GM19025 (cell line): ENCODE data around the gene DISP2.
A peak's percentile ranks its signal among the peaks of the same experiment; 100 is the strongest.

Experiments
- ATAC-seq: cut with Tn5 transposase; IDR thresholded peaks from one replicate; pipeline ENCODE4 v1.9.1; 2021; ENCODE audit warnings: mild to moderate bottlenecking, low read depth, moderate library complexity; ENCODE audit not compliant: unreplicated experiment

Gene DISP2

DNA sequence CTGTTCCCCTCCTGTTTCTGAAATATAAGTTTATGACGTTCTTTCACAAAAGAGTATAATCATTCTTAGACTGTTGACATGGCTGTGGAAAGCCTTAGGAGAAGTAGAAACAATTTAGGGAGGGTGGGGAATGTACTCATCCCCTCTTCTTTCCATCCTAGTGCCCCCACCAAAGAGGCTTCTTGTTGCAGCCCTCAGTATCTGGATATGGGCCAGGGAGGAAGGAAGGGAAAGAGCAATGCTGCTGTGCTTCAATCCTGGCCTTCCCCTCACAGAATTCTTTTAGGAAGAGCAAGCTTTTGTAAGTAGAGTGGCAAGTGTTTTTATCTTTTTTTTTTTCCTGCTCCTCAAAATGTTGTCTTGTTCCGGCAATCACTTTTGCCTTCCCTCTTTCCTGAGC, 32.8 kb upstream of the DISP2 start:
- no peak for ATAC-seq

DNA sequence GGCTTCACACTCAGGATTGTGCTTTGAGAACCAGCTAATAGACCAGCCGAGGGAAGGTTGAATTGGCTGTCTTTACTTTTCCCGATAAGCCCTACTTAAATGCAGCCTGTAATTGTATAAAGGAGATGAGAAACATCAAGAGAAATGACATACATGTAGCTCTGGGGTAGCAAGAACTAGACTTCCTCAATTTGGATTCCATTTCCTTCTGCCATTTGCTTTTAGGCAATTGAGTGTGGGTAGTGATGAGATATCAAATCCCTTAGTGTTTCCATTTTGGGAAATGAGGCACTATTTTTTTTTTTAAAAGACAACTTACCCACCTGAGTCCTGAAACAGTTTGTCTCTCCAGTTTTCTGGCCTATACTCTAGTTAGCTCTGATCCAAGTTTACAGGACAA, 32.3 kb upstream of the DISP2 start:
- ATAC-seq: no peak

DNA sequence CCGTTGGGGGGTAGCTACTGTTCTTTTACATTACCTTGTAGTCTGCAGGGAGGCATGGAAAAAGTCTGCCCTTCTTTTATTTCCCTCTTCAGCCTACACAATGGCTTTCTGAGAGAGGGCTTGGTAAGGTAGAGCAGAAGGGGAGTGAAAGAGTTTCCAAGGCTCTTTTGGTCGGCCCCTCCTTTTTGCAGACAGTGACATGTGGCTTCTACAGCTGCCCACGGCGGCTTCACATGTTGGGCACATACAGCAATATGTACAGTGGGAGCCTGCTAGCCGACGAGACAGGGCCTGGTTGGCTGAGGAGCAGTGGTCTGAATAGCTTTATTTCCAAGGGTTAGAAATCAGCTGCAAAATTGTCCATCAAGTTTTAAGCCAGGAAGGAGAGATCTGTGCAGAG, 30.6 kb upstream of the DISP2 start:
- no peak for ATAC-seq

DNA sequence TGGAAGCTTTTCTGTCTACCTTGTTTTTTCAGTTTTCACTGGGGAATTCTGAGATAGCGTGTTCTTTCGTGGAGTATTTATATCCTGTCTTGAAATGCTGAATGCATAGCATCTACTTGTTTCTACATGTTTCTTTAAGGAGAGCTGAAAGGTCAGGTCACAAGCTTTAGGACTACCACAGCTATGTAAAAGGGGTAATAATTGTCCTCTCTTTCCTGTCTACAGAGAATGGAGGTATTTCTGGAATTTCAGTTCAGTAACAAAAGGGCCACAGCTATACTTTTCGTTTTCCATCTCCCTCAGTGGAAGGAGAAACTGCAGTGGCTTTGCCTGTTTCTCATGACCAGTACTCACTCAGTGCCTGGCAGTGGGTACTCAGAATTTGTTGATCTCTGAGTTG, 29.8 kb upstream of the DISP2 start:
- ATAC-seq: no peak

DNA sequence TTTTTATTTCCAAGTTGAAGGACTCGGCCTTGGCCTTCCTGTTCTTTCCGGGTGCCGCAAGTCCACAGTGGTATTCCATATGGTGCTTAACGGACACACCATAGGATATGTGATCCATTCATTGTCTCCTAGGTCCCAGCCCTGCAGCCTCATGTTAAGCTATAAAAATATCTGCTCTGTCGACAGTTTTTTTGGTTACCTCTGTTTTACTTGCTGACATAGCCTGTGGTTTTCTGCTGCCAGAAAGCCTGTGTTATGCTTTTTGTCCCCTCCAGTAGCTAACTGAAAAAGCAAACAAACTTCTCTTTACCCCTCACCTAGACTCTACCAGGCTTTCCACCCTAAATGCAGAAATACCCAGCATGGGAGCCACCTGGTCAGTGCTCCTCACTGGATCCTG, 29.3 kb upstream of the DISP2 start:
- no peak for ATAC-seq

DNA sequence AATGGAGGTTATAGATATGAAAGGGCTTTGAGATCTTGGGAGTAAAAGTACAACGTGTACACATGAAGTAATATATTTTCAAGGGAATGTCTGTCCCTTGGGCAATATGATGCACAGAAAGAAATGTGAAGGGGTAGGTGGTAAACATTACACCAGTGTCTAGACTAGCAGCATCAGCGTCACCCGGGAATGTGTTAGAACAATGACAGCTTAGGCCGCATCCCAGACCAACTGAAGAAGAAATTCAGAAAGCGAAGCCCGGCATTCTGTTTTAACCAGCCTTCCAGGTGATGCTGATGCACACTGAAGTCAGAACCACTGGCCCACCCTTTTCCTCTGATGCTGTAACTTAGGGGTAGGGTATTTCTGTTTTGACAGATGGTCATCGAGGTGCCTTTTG, 28.2 kb upstream of the DISP2 start:
- no peak for ATAC-seq

DNA sequence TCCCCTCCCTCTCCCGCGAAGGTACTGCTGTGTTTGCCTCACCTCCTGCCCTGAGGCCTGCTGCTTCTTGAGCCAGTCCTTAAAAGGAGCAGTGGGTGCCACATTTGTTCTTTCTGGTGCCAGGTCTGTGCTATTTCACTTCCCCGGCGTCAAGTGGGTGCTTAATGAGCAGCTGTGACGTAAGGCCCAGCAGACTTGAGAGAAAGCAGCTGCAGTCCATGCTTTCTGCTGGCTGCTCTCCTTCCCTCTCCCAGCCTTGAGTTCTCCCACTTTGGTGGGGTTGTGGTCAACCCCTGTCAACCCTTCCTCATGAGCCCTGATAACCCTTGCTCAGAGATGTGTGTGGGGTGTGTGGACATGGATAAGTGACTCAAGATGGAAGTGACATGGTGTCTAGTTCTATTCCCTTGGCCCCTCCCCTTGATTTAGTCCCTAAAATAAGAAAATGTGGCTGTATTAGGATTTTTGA, 27.6 kb upstream of the DISP2 start:
- no peak for ATAC-seq

DNA sequence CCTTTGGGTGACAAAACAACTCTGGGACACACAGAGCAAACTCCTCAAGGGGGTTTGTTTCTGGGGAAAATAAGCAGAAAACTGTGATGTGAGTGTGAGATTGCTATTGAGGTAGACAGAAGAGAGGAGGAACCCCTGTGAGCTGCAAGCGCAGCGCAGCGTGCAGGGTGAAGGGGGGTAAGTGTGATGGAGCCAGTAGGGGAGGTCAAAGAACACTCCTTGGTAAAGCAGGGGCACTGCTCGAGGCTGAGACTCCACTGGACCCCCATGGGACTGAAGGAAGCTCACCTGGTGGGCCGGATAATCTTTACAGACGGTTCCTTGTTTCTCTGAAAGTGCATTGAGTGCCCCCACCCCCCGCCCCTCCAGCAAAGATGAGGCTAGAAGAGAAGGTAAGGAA, 27.0 kb upstream of the DISP2 start:
- no peak for ATAC-seq

DNA sequence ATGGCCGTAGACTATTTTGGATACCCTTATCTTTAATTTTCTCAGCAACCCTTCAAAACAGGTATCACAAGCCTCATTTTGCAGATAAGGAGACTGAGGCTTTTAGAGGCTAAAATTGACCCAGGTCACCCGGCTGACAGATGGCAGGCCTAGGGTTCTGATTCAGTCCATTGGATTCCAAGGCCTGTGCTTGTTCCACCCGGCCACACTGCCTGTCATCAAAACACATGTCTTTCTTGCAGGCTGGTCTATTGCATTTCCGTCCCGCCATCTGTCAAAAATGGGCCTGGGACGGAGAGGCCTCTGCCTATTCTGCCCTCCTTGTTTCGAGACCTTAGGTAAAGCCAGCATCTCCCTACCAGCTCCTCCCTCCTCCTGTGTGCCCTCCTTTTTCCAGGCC, 26.4 kb upstream of the DISP2 start:
- no peak for ATAC-seq

DNA sequence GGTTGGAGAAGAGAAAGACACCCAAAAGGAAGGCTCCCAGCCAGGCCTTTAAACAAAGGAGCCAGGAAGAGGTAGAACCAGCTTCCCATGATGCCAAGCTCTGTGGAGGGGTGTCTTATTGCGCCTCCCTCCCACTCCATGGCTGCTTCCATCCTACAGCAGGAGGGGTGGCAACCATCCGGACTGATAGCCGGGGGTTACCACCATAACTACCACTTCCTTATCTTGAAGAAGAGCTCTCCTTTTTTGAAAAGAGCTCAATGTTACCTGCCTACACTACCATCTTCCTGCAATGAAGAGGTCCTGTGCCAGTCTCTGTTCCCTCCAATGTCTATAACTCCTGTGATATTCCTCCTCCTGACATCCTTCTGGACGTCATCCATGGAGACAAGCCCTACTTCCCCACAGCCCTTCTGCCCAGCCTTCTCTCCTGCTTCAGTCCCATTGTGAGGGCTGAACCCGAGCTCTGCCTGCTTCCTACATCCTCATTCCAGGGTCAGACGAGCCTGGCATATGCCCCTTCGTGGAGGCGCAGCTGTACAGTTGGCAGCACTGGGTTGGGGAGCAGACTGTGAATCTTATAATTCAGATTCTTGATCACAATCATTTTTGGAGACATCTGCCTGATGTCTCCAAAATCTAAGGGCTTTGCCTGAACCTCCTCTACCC, 25.8 kb upstream of the DISP2 start:
- no peak for ATAC-seq

DNA sequence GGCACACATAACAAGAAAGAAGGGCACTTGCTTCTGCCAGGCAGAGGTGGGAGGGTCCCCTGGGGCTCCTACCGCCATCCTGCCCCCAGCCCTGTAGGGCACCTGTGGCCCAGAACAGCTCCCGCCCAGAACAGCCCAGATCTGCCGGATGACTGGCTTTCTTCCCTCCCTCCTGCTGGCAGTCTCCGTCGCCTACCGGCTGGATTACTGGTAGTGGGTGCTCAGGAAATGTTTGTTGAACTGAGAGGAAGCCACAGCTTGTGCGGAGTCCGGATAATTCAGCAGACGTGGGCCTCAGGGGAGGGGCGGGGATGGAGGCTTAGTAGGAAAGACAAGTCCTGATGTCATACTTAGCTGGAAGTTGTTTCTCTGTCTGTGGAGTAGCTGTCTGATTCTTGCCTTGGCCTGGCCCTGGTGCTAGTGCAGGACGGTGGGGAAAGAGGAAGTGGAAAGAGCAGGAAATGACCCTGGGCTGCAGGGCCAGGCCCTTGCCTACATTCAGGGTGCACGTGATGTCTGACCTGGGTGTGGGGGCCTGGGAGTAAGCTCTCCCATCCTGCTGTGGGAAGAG, 24.0 kb upstream of the DISP2 start:
- ATAC-seq: no peak

DNA sequence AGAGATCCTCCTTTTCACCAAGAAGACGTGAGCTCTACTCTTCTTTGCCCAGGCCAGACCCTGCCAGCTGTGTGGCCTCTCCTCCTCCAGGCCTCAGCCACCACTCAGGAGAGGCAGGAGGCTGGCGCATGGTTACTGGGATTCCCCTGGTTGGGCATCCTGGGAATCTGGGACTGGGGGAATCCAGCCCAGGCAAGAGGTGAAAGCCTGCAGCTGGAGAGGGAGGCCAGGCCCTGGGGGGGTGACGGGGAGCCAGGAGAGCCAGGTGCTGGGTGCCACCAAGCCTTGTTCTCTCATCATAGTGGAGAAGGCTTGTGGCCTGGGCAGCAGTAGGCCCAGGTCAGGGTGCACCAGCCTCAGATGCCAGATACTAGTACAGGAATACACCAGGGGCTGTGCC, 23.5 kb upstream of the DISP2 start:
- ATAC-seq: no peak

DNA sequence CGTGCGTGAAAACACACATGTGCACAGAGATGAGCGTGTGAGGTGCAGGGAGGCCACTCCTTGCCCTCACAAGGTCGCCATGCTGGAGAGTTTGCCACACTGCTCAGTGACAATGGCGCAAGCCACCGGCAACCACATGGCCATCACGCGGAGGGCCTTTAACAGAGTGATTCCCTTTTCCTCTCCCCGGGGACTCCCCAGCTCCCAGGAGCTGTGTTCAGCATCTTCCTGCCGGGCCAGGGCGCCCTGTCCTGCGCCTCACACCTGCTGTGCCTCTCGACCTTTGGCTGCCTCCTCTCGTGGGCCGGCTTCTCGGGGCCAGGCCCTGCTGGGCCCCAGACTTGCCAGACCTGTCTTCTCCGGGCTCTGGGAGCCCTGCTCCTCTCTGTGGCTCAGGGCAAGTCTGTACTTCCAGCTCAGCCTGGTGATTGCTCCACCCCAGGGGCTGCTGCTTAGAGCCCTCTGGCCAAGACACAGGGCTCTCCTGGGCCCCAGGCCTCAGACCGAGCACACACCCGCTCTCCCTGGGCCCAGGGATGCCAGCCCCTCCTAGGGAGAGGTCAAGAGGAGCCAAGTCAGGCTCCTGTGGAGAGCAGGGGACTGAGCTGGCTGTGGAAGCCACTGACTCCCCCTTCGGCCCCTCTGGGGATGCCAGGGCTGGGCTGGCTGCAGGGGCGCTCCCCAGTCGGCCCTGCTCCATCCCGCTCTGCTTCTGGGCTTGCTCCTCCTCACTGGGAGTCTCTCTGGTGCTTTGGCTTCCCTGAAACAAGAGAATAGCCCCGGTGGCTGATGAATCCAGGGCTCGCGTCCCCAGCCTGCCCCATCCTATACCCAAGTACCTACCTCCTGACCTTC, 22.9 kb upstream of the DISP2 start:
- no peak for ATAC-seq

DNA sequence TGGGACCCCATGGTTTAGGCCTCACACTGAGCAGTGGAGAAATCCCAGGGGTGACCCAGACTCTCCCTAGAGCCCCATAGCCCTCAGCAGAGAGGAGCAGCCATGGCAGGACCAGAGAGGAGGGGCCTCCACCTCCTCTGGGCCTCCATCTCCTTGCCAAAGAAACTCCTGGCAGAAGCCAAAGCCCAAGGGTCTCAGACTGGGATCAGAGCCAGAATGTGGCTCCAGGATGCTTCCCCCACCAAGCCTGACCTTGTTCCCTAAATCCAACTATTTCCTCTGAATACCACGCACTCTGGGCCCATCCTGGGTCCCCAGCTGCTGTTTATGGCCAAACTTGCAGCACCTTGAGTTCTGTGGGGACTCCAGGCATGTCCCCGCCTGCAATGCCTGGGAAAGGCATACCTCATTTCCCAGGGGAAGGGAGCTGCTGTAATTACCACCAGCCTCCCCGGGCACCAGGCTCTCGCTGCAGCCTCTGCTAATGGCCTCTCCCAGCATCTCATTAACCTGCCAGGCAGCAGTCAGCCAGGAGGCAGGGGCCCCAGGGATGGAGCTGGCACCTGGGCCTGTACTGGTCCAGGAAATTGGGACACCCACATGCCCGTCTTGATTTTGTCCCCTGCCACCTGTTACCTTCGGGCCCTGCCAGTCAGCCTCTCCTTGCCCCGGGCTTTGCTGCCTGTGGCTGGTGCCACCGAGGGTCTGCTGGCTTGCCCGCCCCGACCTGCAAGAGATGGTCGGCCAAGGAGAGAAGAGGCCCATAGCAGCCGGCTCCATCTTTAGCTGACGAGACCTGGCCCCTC, 21.9 kb upstream of the DISP2 start:
- no peak for ATAC-seq

DNA sequence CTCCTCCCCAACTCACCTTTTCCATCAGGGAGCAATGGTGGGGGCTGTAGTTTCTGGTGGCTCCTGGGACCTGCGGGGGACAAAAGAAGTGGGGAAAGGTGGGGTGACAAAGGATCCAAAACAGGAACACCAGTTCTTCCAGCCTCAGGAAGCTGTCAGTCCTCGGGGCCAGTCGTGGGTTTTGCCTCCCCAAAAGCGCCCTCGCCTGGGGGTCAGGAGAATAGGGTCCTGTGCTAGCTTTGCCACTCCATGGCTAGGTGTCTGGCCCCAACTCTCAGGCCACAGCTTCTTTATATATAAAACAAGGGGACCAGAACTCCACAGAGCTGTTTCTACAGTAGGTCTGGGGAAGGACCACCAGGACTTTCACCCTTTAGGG, 21.3 kb upstream of the DISP2 start:
- ATAC-seq: no peak

DNA sequence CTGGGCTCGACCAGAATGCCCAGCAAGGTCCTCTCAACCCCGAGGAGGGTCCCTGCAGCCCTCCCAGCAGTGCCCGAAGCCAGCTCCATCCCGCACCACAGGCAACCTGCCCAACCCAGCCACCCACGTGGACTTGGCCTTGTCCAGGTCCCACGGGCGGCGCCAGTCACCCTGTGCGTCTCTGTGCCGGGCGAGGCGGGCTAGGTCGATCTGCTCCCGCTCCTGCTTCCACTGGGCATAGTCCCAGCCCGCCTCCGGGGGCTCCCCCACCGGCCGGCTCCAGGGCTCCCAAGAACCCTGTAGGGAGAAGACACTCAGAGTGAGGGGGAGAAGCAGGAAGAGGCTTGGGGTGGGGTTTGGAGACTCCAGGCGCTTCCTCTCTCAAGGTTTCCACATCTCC, 20.4 kb upstream of the DISP2 start:
- no peak for ATAC-seq

DNA sequence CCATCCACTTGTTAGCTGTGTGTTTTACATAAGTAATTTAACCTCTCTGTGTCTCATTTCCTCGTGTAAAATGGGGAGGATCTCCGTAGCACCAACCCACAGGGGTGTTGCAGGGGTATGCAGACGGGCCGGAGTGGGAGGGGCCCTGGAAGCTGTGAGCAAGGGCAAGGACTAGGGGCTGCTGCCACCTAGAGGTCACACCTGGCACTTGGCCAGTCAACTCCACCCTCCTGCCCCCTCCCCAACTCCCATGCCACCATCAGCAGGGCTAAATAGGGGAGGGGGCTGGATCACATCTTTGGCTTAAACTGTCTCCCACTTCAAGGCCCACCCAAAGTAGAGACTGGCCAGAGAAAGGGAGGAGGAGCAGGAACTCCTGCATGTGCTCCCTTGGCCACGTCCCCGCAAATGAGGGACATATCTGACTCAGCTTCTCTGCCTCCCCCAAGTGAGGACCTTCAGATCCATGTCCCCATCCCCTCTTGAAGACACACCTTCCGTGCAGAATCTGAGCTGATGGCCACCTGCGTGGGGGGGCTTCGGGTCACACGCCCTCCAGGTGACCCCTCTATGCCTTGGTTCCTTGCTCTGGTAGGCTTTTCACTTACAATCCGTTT, 19.9 kb upstream of the DISP2 start:
- peak; percentile 57 for ATAC-seq

DNA sequence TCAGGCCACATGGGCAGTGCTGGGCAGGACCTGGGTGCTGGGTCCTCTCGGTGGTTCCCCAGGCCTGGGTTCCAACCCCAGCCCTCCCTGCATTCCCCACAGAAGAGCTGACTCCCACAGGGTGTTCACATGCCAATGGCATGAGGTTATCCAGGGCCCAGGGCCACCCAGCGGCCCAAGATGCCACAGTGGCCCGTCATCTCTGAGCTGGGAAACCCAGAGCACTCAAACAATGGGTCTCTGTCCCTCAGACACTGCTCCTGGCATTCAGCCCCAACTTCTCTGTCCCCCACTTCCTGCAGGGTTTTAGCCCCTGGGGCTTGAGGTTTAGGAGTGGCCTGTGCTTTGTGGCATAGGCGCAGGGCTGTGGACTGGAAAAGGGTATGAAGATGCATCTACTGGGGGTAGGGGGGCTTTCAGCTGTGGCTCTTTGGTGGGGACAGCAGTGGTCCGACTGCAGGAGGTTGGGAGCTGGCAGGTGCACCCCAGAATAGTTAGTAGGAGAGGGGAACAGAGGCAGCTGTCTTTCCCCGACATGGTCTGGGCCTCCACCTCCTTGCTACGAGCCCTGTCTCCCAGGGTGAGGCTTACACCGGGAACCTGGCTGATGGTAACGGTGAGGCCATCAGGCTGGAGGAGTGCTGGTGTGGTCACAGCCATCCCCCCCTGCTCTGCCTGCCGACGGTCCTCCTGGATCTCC, 18.9 kb upstream of the DISP2 start:
- ATAC-seq: no peak

DNA sequence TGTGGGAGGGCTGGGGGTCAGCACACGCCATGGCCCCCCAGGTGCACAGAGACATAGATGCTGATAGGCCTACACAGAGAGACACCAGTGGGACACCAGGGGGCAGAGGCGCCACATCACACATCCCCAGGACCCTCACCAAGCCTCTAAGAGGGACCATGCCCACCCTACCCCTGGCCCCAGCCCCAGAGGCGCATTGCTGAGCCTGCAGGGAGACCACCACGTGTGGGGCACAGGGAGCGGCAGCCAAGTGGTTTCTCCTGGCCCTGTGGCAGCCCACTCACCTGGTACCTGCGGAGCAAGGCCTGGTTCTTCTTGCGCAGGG, 18.4 kb upstream of the DISP2 start:
- no peak for ATAC-seq
